GM21723 (cell line): ENCODE data around the gene ABHD8.

Source experiments
- ATAC-seq: cut with Tn5 transposase; IDR thresholded peaks from one replicate; pipeline ENCODE4 v1.9.1; 2021; ENCODE audit warnings: mild to moderate bottlenecking, moderate library complexity; ENCODE audit not compliant: unreplicated experiment

Gene ABHD8

DNA sequence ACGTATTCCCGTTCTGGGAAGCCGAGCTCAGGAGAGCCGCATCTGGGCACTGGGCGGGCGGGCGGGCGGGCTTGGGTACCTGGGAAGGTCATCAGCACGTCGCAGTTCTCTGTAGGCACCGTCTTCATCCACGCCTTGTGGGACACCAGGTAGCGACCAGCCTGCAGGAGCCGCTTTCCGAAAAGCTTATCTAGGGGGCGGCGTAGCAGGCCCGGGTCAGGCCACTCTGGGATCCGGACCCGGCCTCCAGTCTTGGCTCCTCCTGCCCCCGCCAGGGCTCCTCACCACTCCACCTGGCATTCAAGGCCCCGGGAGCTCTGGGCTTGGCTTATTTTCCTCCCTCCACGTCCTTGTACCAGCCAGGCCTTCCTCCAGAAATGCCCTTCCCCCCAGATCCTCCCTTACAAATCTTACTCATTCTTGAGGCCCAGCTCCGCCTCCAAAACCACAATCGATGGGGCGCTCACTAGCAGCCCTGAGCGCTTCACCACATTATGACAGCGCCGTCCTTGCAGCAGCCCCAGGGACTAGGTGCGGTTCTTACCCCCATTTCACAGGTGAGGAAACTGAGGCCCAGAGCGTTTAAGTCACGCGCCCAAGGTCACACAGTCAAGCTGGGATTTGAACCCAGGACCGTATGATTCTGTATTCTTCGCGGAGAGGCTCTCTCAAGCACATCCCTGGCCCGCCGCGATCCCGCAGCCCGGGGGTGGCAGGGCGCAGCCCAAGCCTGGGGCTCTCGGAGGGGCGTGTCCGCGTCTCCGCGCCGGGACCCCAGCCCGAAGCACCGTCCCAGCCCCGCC is 30.6 kb upstream of the ABHD8 start:
- no peak for ATAC-seq

DNA sequence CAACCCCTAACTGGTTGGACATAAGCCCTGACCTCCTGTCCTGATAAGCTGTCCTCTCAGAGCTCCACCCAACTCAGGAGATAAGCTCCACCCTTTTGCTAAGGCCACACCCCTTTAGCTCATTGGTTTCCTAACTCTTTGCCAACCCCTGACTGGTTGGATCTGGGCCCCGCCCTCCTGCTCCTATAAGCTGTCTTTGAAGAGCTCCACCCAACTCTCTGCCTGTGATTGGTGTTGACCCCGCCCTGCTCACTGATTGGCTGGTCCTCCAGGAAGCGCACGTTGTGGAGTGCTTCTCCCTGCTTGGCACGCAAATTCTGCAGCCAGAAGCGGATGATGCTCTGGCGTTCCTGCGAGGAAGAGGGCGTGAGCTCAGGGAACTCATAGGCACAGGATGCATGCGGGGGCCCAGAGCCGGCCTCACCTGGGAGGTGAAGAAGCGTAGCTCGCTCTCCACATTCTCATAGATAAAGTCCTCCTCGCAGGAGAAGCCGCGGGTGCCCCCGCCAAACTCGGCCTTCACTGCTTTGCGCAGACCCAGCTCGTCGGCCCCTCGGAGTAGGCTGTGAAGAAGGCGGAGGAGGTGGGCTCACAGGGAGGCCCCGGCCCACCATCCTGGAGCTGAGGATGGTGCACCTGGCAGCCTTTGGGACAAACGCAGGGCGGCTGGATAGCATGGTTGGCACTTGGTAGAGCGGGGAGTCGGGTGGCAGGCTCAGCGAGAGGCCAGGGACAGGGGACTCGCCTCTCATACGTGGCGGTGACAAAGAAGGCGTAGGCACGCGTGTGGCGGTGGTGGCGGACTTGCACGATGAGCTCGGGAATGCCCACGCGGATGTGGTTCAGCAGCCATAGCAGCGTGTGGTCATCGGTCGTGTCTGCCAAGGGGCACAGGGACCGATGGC is 29.7 kb upstream of the ABHD8 start:
- no peak for ATAC-seq

DNA sequence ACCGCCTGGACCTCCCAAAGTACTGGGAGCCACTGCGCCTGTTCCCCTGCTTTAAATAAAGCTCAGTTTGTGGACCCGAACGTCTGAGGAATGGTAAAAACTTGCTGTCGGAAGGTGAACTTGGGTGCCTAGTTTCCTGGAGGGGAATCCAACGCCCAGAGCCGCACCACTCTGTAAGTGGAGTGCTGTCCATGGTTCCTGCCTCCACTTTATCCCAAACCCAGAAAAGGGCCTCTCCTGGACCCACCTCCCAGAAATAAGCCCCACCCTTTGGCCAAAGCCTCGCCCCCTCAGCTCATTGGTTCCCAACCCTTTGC is 29.1 kb upstream of the ABHD8 start:
- ATAC-seq, result no peak

DNA sequence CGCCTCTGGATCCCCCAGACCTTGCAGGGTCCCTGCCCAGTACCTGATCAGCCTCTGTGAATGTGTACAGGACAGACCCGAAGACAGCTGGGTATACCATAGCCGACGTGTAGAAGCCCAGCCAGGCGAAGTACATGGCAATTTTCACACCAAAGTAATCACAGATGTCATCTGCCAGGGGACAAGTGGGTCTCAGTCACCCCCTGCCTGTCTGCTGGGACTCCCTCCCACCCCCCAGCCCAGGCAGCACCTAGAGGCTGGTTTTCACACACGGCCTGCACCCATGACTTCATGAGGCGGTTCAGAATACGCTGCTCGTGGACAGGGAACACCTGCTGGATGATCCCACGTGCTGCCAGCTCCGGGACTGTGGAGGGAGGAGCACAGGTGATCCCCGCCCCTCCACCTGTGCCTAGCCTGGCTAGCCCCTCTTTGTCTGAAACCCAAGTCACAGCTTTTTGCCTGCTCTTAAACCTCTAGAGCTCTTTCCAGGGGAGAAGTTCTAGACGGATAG is 27.9 kb upstream of the ABHD8 start:
- no peak for ATAC-seq

DNA sequence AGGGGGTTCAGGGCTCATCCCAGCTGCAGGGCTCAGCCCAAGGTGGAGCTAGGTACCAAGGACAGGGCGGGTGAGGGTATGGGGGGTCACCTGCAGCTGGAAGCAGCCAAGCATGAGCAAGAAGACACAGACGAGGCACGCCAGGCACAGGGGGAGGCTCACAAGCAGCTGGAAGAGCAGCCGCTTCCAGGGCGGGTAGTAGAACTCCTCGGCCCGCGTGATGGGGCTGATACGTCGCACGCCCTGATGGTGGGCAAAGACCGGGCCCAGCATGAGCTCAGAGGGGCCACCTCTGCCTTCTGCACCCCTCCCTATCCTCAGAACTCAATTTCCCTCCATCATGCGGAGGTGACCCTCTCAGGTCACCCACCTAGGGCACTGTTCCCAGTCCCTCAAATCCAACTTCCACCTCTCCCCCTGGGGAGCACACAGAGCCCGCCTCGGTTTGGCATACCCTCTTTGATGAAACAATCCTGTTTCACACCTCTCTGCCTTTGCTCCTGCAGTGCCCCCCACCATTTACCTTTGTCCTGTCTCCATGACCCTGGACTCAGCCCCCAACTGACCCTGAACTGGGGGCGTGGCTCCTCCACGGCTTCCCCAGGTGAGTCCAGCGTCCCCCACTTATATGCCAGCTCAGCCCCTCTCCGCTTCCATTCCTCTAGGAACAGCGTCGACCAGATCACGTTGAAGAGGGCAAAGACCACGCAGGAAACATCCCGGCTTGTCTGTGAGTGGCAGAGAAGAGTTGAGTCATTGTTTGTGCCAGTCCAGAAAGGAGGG is 27.2 kb upstream of the ABHD8 start:
- ATAC-seq, result no peak

DNA sequence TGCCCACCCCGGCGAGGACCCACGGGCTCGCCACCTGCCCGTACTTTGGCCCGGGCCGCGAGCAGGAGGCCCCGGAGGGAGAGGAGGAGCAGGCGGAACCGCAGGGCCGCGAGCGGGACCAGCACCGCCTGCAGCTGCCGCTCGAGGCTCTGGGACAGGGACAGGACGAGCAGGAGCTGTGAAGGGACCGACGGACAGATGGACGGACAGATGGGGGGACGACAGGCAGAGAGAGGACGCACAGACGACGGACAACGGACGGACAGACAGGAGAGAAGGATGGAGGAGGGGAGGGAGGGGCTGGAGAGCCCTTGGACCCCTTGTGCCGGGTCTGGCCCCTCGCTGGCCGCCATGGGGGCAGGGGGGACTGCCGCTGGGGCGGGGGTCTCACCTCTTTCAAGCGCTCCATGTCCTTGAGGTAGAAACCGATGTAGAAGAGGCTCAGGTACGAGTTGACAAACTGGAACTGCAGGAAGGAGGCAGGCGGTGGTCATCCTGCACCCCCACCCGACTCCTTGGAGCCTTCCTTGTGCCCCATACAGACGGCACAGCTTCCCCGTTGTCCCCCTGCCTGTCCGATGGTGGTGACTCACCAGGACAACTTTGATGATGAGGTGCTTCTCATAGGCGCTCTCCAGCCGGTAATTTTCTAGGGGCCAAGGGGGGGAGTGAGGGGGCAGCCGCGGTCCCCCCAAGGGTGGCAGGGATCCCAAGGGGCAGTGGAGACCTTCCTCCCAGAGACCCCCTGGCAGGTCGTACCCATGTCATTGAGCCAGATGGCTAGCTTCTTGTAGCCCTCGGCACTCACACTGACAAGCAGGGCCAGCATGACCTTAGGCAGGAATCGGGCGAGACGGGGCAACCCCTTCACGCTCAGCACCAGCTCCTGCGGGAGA is 26.4 kb upstream of the ABHD8 start:
- no peak for ATAC-seq

DNA sequence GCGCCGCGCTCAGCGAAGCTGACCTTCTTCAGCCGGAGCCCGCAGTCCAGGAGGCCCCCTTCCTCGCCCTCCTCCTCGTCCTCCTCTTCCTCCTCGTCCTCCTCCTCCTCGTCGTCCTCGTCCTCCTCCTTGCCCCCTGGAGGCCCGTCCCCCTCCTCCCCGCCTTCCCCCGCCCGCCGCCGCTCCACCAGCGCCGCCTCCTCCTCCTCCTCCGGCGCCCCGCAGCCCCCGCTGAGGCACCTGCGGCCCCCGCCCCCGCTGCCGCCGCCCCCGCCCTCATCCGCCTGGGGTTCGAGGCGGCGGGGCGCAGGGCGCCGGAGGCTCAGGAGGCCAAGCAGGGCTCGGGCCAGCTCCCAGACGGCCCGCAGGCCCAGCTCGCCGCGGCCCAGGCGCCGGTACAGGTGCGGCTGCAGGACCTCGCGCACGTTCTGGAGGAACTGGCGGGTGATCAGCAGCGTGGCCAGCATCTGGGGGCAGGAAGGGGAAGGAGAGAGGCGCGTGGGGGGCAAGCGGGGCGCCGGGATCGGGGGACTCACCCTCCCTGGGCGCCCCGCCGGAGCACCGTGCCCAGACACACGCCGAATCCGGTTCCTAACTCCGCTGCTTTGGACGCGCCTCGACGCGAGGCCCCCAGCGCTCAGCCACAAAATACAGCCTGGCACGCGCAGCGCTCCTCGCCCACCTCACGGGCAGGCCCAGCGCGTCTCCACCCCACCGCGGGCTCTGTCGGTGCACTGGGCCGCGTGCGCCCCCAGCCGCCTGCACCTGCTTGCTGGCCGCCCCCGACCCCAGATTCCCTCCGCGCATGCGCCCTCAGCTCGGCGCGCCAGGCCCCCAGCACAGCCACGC is 25.5 kb upstream of the ABHD8 start:
- no peak for ATAC-seq

DNA sequence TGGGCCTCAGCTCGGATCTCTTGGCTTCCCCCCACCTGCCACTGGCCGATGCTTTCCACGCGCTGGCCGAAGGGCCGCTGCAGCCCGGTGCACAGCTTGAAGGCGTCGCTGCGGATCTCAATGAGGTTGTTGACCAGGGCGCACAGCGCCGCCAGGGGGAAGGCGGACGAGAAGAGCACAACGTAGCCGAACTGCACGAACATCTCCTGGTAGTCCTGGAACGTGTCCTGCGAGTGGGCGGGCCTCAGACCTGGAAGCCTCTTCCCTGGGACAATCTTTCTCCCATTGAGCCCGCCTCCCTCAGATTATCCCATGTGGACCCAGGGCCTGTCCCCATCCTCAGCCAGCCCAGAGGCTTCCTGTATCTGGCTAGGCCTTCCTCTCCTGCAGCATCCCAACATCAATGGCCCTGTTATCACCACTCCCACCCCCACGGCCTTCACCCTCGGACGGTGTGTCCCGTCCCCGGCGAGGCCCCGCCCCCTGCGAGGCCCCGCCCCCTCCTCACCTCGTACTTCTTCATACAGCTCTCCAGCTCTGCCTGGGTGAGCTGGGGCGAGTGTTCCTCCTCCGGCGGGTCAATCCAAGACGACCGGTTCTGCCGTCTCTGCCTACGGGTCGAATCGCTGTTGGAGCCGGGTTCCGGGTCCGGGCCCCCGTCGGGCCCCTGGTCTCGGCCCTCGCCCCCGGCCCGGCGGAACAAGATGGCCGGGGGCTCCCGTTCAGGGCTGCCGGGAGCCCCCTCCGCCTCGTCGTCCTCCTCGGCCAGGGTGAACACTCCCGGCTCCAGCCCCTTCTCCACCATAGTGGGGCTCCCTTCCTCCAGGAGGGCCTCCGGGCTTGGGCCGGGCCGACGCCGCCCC is 24.7 kb upstream of the ABHD8 start:
- no peak for ATAC-seq

DNA sequence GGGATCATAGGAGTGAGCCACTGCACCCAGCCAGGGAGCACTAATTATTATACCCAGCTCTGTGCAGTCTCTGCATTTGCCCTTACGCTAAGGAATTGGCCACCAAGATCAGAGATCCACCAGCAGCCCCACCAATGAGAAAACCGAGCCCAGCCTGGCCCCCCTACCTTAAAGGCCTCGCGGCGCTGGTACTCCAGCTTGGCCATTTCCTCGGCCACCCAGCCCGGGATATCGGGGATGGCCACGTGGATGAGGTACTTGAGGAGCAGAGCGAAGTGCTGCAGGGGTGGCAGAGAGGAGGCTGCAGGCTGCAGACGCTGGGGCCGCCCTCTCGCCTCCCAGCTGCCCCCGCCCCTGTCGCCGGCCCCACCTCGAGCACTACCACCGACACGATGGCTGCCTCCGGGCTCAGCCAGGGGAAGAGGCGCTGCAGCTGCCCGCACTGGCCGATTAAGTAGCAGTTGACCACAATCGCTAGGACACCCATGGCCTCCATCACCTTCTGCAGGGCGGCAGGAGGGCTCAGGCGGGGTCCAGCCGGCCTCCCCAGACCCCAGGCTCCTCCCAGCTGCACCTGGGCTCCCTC is 23.9 kb upstream of the ABHD8 start:
- no peak for ATAC-seq

DNA sequence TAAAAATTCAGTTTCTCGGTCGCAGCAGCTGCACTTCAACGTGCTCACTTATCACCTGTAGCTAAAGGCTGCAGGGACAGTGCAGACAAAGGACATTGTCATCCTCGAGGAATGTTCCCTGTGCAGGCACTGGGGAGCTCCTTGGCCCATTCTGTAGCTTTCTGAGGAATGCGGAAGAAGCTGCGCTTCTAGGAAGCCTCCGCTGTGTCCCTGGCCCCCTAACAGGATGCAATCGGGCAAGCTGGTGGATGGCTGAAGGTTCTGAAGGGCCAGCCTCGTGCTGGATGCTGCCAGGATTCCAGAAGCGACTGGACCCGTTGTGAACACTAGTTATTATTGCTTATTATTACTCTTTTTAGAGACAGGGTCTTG is 23.4 kb upstream of the ABHD8 start:
- ATAC-seq, result no peak

DNA sequence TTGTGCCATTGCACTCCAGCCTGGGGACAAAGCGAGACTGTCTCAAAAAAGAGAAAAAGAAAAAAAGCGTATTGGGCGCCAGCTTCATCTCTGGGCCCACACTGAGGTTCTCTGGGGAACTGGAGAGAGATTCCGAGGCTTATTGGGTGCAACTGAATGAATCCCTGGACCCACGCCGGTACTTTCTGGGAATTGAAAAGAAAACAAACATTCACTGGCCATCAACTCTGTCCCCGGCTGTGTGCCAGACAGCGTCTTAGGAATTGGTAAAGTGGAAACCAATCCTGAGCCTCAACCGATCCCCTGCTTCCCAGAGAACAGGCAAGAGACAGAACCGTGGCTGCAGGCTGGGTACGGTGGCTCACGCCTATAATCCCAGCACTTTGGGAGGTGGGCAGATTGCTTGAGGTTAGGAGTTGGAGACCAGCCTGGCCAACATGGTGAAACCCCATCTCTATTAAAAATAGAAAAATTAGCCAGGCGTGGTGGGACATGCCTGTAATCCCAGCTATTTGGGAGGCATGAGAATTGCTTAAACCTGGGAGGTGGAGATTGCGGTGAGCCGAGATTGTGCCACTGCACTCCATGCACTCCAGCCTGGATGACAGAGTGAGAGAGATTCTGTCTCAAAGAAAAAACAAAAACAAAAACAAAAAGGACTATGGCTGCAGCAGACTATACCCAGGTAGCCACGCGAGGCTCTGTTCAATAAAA is 22.8 kb upstream of the ABHD8 start:
- no peak for ATAC-seq

DNA sequence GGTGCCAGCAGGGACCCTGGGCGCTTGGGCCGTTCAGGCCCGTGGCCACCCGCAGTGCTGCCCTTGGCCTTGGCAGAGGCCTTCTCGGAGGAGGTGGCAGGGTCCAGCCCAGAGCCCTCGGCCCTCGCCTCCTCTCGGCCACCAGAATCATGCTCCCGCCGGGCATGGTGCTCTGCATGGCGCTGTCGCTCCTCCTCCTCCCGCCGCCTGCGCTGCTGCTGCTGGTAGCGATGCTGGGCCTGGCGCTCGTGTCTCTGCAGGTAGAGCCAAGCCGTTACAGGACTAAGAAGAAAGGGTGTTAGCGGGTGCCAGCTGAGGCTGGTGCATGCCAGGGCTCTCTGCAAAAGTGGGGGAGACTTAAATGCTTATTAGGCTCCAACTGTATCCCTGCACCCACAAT is 21.9 kb upstream of the ABHD8 start:
- no peak for ATAC-seq

DNA sequence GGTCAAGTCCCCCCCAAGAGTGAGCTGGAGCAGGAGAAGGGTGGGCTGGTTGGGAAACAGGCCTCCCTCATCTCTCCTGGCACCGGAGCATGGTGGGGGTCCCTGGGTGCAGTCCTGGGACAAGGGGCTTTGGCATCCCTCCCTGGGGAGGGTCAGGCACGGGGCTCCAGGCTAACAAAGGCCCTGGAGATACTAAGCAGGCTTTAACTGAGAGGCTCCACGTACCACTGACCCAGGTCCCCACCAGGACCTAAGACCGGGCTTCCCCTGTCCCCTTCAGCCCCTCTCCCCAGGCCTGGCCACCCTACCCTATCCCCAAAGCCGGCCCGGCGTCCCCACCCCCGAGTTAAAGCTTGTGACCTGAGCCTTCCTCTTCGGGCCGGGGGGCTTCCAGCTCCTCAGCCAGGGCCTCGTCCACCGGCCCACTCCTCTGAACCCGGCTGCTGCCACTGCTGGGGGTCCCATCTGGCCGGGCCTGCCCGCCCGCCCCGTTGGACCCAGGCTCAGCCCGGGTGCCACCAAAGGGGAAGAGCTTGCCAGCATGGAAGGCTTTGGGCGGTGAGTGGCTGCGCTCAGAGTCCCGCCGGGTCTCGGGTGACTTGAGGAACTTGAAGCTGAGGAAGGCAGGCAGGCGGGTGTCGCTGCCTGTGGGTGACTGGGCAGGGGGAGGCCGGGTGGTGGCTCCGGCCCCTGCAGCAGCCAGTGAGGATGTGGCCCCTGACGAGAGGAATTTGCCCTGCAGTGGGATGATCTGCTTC is 21.3 kb upstream of the ABHD8 start:
- ATAC-seq, result no peak

DNA sequence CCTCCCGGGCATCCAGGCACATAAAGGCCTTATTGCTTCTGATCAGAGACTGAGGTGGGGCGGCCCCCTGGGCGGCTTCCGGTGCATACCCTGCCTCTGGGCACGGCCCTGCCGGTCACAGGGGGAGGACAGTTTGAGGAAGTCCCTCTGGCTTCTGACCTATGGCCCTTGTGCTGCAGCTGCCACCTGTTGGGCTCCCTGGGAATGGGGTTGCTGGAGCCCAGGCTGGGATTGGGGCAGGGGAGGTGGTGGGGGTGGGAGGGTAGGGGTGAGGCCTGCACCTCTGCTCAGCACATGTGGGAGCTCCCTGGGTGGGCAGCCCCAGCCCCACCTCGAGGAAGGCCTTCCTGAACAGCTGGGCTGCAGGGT is 20.7 kb upstream of the ABHD8 start:
- no peak for ATAC-seq

DNA sequence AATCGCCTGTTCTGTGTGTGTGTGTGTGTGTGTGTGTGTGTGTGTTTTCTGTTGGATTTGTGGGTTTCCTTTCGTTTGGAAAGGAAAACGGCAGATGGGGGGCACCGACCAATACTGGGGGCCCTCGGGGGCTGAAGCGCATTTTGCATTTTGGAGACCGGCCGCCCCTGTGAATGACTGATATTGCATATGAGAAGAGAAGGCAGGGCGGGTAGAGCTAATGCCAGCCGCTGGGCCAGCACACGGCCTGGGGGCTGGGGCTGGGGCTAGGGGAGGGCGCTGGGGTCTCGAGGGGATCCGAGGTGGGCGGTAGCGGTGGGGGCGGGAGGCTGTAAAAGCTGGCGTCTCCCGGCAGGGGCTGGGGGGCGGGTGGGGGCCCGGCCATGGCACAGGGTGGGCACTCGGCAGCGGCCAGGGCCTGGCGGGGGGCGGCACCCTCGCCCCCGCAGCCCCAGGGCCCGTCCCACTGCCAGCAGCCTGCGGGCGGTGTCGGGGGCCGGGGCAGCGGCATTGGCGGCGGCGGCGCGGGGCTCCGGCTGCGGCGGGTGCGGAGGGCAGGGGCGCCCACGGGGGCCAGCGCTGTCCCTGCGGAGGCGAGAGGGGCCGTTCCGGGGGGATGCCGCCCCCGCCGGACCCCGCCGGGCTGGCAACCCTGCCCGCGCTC is 20.2 kb upstream of the ABHD8 start:
- no peak for ATAC-seq

DNA sequence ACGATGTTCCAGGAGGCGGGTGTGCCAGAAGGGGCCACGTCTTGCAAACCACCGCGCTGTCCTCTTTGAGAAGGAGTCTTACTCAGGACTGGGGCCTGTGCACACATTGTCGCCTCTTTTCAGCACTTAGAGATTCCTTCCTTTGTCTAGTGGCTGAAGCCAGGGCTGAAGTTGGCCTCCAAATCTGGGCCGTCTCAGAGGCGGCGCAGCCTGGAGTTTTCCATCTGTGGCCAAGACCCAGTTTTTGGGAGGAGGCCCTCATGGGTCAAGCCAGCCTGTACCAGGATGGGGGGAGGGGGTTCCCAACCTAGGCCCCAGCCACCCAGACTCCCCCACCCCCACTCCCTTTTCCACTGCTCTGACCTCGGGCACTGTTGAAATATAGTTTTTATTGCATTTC is 19.6 kb upstream of the ABHD8 start:
- no peak for ATAC-seq
